ENCODE data around the gene BBS9. TPM values are rescaled to one million over a fixed set of nuclear protein-coding genes. Genes with fewer than 3 reads are reported as not detected.

The BBS9 gene
- polyA plus RNA-seq, 12 donors: 8.1 to 24.4 (median 19.3) TPM; not detected in 1

- DNase-seq: peak; percentile 67
These were observed 227.0 kb downstream of the BBS9 start for GRCh38 chr7:33356336-33356735.

GRCh38 chr7:33357846-33358245, 228.5 kb downstream of the BBS9 start:
- DNase-seq: no peak

- DNase-seq: no peak
These were observed 240.5 kb downstream of the BBS9 start for GRCh38 chr7:33369888-33370287.

GRCh38 chr7:33373195-33373594, 243.8 kb downstream of the BBS9 start:
- no peak for DNase-seq

- DNase-seq: no peak
These were observed 250.6 kb downstream of the BBS9 start for GRCh38 chr7:33379891-33380525.

GRCh38 chr7:33388332-33388731, 259.0 kb downstream of the BBS9 start:
- no peak for DNase-seq

GRCh38 chr7:33392148-33392547, 262.8 kb downstream of the BBS9 start:
- DNase-seq: no peak

- no peak for DNase-seq
These were observed 264.4 kb downstream of the BBS9 start for GRCh38 chr7:33393770-33394169.

GRCh38 chr7:33395340-33395739, 266.0 kb downstream of the BBS9 start:
- DNase-seq: no peak

- no peak for DNase-seq
These were observed 270.3 kb downstream of the BBS9 start for GRCh38 chr7:33399528-33400213.

- DNase-seq: no peak
These were observed 270.8 kb downstream of the BBS9 start for GRCh38 chr7:33400214-33400538.

GRCh38 chr7:33410266-33410665, 280.9 kb downstream of the BBS9 start:
- DNase-seq: no peak

- peak; percentile 27 for DNase-seq
These were observed 281.7 kb downstream of the BBS9 start for GRCh38 chr7:33411020-33411419.

GRCh38 chr7:33412331-33412730, 283.0 kb downstream of the BBS9 start:
- DNase-seq: no peak

GRCh38 chr7:33418251-33418701, 288.9 kb downstream of the BBS9 start:
- no peak for DNase-seq

GRCh38 chr7:33420311-33420940, 291.1 kb downstream of the BBS9 start:
- peak; percentile 49 for DNase-seq

- peak; percentile 55 for DNase-seq
These were observed 292.1 kb downstream of the BBS9 start for GRCh38 chr7:33421429-33421828.

GRCh38 chr7:33422141-33422540, 292.8 kb downstream of the BBS9 start:
- DNase-seq: no peak

- no peak for DNase-seq
These were observed 293.7 kb downstream of the BBS9 start for GRCh38 chr7:33422825-33423645.

GRCh38 chr7:33423646-33424020, 294.3 kb downstream of the BBS9 start:
- DNase-seq: no peak

GRCh38 chr7:33425395-33425794, 296.0 kb downstream of the BBS9 start:
- no peak for DNase-seq

- peak; percentile 65 for DNase-seq
These were observed 296.7 kb downstream of the BBS9 start for GRCh38 chr7:33425929-33426678.

Data from muscle of arm (tissue), 12 donors.